A673 (cell line): ENCODE data around the gene CFAP126. TPM values are rescaled to one million over a fixed set of nuclear protein-coding genes. Genes with fewer than 3 reads are reported as not detected.

Source experiments
- BruUV-seq: library from RNA; stranded (reverse); fragments of 400-500 nt; replicated peaks from 2 replicates; lab custom pipeline; 2021; lab: Mats Ljungman, UMichigan
- CTCF ChIA-PET: fragments of 300-600 bp; sonication (Branson Sonifier 250); formaldehyde crosslinking; loops from one replicate; lab custom pipeline; 2022; ENCODE audit warnings: antibody characterized with exemption; lab: Charles Lee
- POLR2A ChIA-PET: fragments of 300-600 bp; sonication (Branson Sonifier 250); formaldehyde crosslinking; loops from one replicate; lab custom pipeline; 2022; ENCODE audit warnings: antibody characterized with exemption; ENCODE audit not compliant: low non-redundant PET; lab: Charles Lee
- DNase-seq: peaks from one replicate; pipeline ENCODE4 v3.0.0-alpha.2; 2015; ENCODE audit warnings: low spot score
- H3K27ac ChIP-seq: fragments of 200-600 bp; sonication (generic); 2 replicates; pipeline ENCODE4 v1.5.1; 2016; ENCODE audit warnings: mixed run types, low read depth, mild to moderate bottlenecking, mixed read lengths, antibody characterized with exemption, low read length; ENCODE audit not compliant: poor library complexity, severe bottlenecking
- H3K27me3 ChIP-seq: fragments of 200-600 bp; sonication (generic); replicated peaks from 2 replicates; pipeline ENCODE4 v1.6.1; 2017; ENCODE audit warnings: mixed run types, low read depth, mild to moderate bottlenecking, mixed read lengths, antibody characterized with exemption, low read length; ENCODE audit not compliant: insufficient read depth, poor library complexity
- H3K36me3 ChIP-seq: fragments of 200-600 bp; sonication (generic); 2 replicates; pipeline ENCODE4 v1.6.1; 2016; ENCODE audit warnings: mixed run types, mild to moderate bottlenecking, mixed read lengths, antibody characterized with exemption, low read length; ENCODE audit not compliant: insufficient read depth, poor library complexity, severe bottlenecking
- H3K4me1 ChIP-seq: fragments of 200-600 bp; sonication (generic); 2 replicates; pipeline ENCODE4 v1.6.1; 2017; ENCODE audit warnings: mixed run types, mild to moderate bottlenecking, mixed read lengths, antibody characterized with exemption, low read length; ENCODE audit not compliant: insufficient read depth, poor library complexity, severe bottlenecking
- H3K4me3 ChIP-seq: fragments of 200-600 bp; sonication (generic); 2 replicates; pipeline ENCODE4 v1.5.1; 2016; ENCODE audit warnings: low read depth, mixed run types, mild to moderate bottlenecking, mixed read lengths, low read length; ENCODE audit not compliant: poor library complexity, severe bottlenecking
- H3K9me3 ChIP-seq: fragments of 200-600 bp; sonication (generic); 2 replicates; pipeline ENCODE4 v1.6.1; 2016; ENCODE audit warnings: mixed run types, low read depth, mild to moderate bottlenecking, mixed read lengths, antibody characterized with exemption, low read length; ENCODE audit not compliant: poor library complexity, severe bottlenecking
- EZH2 ChIP-seq: fragments of 200-600 bp; sonication (generic); IDR thresholded peaks from 2 replicates; pipeline ENCODE4 v1.6.1; 2017; ENCODE audit warnings: borderline replicate concordance, low read depth, mild to moderate bottlenecking, mixed read lengths, antibody characterized with exemption, low read length; ENCODE audit not compliant: poor library complexity, severe bottlenecking
- intact Hi-C: fragments of 100-400 bp; cut with micrococcal nuclease; formaldehyde crosslinking; loops from one replicate; pipeline ENCODE4 v1.10.0; 2022; ENCODE audit not compliant: unreplicated experiment
- total RNA-seq: library from RNA; stranded (reverse); gene quantifications from 2 replicates; pipeline ENCODE4 v1.2.3, GENCODE V29; 2021
- TF ChIP-seq, protein P1 (sequence below): fragments of 300-800, 200-600 bp; sonication (generic); conservative IDR thresholded peaks from 2 replicates; pipeline ENCODE4 v1.5.1; 2017; ENCODE audit warnings: low read depth, mild to moderate bottlenecking, antibody characterized with exemption, low read length, moderate library complexity, mixed read lengths

Gene CFAP126
- total RNA-seq, 1 experiment from 2014 or later: not detected

DNA sequence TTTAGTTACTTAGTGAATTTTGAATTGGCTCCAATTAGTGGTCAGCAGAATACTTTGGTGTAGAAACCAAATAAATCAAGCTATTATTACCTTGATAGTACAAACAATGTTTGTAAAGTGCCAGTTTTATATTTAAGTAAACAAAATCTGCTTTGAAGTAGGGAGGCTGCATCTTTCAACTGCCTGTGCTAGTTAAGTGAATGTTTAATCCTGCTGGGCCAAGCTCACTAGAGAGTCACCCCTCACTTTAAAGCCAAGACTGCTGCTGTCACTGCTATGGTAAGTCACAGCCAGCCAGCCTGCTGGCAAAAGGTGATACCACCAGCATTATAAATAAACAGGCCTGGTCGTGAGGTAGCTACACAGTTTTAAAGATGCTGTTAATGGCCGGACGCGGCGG lies 10.3 kb upstream of the CFAP126 start:
- H3K9me3 ChIP-seq: no peaks in the 10 kb centered on the region
- H3K27ac ChIP-seq: no peak overlapping the region
- H3K4me1 ChIP-seq: peaks cover 6% of the 10 kb centered on the region
- BruUV-seq: no TSS peak
- CTCF ChIA-PET: no interaction called here
- no peaks in the 10 kb centered on the region for H3K27me3 ChIP-seq
- no peak overlapping the region for H3K4me3 ChIP-seq
- TF ChIP-seq EZH2: no peak
- TF ChIP-seq, protein P1, sequence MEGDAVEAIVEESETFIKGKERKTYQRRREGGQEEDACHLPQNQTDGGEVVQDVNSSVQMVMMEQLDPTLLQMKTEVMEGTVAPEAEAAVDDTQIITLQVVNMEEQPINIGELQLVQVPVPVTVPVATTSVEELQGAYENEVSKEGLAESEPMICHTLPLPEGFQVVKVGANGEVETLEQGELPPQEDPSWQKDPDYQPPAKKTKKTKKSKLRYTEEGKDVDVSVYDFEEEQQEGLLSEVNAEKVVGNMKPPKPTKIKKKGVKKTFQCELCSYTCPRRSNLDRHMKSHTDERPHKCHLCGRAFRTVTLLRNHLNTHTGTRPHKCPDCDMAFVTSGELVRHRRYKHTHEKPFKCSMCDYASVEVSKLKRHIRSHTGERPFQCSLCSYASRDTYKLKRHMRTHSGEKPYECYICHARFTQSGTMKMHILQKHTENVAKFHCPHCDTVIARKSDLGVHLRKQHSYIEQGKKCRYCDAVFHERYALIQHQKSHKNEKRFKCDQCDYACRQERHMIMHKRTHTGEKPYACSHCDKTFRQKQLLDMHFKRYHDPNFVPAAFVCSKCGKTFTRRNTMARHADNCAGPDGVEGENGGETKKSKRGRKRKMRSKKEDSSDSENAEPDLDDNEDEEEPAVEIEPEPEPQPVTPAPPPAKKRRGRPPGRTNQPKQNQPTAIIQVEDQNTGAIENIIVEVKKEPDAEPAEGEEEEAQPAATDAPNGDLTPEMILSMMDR: no peak
- DNase-seq: no peak
- intact Hi-C loops: loop anchor here (10.0 kb wide), 1 partner anchor 383 kb away; no protein-coding TSS in a partner anchor
- POLR2A ChIA-PET: no interaction called here
- no peaks in the 10 kb centered on the region for H3K36me3 ChIP-seq

DNA sequence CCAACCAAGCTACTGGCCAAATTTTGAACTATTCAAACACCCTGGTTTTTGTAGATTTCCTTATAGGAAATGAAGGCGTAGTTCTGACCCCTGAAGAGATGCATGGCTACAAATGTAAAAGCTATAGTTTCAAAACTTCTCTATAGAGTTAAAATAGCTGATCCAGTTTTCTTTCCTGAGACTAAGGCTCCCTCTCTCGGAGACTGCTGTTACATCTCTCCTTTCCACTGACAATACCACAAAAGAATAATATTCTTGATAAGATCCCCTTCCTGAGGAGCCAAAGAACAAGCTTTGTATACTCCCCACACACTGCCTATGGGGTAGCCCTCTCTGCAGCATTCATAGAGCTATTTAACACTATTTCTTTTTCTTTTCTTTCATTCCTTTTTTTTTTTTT lies 6.7 kb upstream of the CFAP126 start:
- no TSS peak for BruUV-seq
- Histone ChIP-seq H3K9me3 (no peaks in the 10 kb centered on the region), H3K27me3 (no peaks in the 10 kb centered on the region), H3K4me3 (no peak overlapping the region), H3K27ac (no peak overlapping the region), H3K36me3 (no peaks in the 10 kb centered on the region), H3K4me1 (no peaks in the 10 kb centered on the region)
- ChIA-PET CTCF (interaction anchor here (0.5 to 1.3 kb wide), 2 partner anchors 149 to 383 kb away, joined by 3 to 15 read pairs; partner anchors contain the start of gene TOMM40L), POLR2A (interaction anchor here (0.5 kb wide), 1 partner anchor 123 kb away, joined by 3 read pairs; no protein-coding TSS in a partner anchor)
- TF ChIP-seq EZH2: no peak
- TF ChIP-seq, protein P1: peak; percentile 49
- peak; percentile 39 for DNase-seq
- intact Hi-C loops: loop anchor here (10.0 kb wide), 1 partner anchor 380 kb away; no protein-coding TSS in a partner anchor

GRCh38 chr1:161373442-161373841 lies 5.8 kb upstream of the CFAP126 start:
- ChIA-PET POLR2A (no interaction called here), CTCF (no interaction called here)
- no peaks in the 10 kb centered on the region for H3K36me3 ChIP-seq
- no peaks in the 10 kb centered on the region for H3K9me3 ChIP-seq
- H3K27me3 ChIP-seq: no peaks in the 10 kb centered on the region
- intact Hi-C loops: loop anchor here (10.0 kb wide), 1 partner anchor 379 kb away; no protein-coding TSS in a partner anchor
- no peak overlapping the region for H3K4me3 ChIP-seq
- BruUV-seq: no TSS peak
- no peak for DNase-seq
- no peak overlapping the region for H3K27ac ChIP-seq
- TF ChIP-seq, protein P1: no peak
- no peak for TF ChIP-seq EZH2
- H3K4me1 ChIP-seq: no peaks in the 10 kb centered on the region
